Neural progenitor cell (in vitro differentiated cells): ENCODE results near the gene RAPGEF2.

Source experiments
- EZH2 ChIP-seq: fragments of 200-600 bp; sonication (generic); IDR thresholded peaks from 2 replicates; pipeline ENCODE4 v1.6.1; 2017; ENCODE audit warnings: antibody characterized with exemption, mild to moderate bottlenecking, moderate library complexity
- TF ChIP-seq, protein P1 (sequence below): fragments of 200-600 bp; sonication (generic); IDR thresholded peaks from 2 replicates; pipeline ENCODE4 v1.5.1; 2017; ENCODE audit warnings: antibody characterized with exemption, mild to moderate bottlenecking

DNA sequence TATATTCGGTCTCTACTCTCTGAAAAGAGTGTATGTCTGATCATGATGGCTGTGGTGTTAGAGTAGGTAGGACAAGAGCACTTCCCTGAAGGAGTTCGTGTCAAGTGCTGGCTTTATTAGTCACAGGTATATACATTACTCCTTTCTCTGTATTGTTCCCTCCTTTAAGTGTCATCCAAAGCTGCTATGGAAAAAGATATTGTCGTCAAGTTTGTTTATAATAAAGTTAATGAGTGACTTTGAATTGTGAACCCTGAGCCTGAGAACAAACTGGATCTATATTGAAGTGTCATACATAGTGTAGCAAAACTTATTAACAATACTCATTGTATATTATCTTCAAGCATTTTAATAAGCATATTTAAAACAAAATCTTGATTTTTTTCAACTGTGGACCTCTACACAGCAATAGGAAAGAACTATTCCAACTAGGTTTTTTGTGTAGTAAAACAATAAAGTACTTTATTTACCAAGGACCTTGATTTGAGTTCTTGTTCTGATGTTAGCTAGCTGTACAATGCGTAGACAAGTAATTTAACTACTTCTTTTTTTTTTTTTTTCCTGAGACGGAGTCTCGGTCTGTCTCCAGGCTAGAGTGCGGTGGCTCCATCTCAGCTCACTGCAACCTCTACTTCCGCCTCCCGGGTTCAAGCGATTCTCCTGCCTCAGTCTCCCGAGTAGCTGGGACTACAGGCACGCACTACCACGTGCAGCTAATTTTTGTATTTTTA, 177.7 kb downstream of the RAPGEF2 start:
- TF ChIP-seq, protein P1, sequence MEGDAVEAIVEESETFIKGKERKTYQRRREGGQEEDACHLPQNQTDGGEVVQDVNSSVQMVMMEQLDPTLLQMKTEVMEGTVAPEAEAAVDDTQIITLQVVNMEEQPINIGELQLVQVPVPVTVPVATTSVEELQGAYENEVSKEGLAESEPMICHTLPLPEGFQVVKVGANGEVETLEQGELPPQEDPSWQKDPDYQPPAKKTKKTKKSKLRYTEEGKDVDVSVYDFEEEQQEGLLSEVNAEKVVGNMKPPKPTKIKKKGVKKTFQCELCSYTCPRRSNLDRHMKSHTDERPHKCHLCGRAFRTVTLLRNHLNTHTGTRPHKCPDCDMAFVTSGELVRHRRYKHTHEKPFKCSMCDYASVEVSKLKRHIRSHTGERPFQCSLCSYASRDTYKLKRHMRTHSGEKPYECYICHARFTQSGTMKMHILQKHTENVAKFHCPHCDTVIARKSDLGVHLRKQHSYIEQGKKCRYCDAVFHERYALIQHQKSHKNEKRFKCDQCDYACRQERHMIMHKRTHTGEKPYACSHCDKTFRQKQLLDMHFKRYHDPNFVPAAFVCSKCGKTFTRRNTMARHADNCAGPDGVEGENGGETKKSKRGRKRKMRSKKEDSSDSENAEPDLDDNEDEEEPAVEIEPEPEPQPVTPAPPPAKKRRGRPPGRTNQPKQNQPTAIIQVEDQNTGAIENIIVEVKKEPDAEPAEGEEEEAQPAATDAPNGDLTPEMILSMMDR, result no peak
- no peak for TF ChIP-seq EZH2
